Measurements from ENCODE around the gene AKR1B1. TPM values are rescaled to one million over a fixed set of nuclear protein-coding genes. Genes with fewer than 3 reads are reported as not detected.

The AKR1B1 gene
- total RNA-seq, 3 donors from 2014 or later (not counting 1 experiment from before 2014, with no cell fraction given), result 68.4 to 106 (median 85.1) TPM

- 89% methylated on average over 3 of the region's 3 CpGs for WGBS (ENCODE audit: insufficient coverage)
- Mint-ChIP-seq H3K4me1 (no peaks in the 10 kb centered on the region), H3K36me3 (no peaks in the 10 kb centered on the region), H3K4me3 (no peak overlapping the region), H3K27ac (no peak overlapping the region), H3K9me3 (no peaks in the 10 kb centered on the region), H3K27me3 (ENCODE audit: low read depth in 2 of 2) (peaks cover 14 to 15% of the 10 kb centered on the region in 2 donors)
- no peak overlapping the region for H3K27ac ChIP-seq (ENCODE audit: low read length)
- no peaks in the 10 kb centered on the region for H3K36me3 ChIP-seq (ENCODE audit: control insufficient read depth, insufficient read depth, low read length)
- DNase-seq, result no peak
- TF ChIP-seq, protein P1, sequence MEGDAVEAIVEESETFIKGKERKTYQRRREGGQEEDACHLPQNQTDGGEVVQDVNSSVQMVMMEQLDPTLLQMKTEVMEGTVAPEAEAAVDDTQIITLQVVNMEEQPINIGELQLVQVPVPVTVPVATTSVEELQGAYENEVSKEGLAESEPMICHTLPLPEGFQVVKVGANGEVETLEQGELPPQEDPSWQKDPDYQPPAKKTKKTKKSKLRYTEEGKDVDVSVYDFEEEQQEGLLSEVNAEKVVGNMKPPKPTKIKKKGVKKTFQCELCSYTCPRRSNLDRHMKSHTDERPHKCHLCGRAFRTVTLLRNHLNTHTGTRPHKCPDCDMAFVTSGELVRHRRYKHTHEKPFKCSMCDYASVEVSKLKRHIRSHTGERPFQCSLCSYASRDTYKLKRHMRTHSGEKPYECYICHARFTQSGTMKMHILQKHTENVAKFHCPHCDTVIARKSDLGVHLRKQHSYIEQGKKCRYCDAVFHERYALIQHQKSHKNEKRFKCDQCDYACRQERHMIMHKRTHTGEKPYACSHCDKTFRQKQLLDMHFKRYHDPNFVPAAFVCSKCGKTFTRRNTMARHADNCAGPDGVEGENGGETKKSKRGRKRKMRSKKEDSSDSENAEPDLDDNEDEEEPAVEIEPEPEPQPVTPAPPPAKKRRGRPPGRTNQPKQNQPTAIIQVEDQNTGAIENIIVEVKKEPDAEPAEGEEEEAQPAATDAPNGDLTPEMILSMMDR (IDR thresholded peaks at IDR 0.05), result no peak
- no peaks in the 10 kb centered on the region for H3K9me3 ChIP-seq (ENCODE audit: control insufficient read depth, insufficient read depth, low read length)
- intact Hi-C loops (cut with micrococcal nuclease), result no loop called here
- no peaks in the 10 kb centered on the region for H3K27me3 ChIP-seq (ENCODE audit: control insufficient read depth, insufficient read depth, low read length)
- no peak for ATAC-seq
- no peaks in the 10 kb centered on the region for H3K4me1 ChIP-seq (ENCODE audit: control insufficient read depth, insufficient read depth, low read length)
- H3K4me3 ChIP-seq (ENCODE audit: low read length), result no peak overlapping the region
Observed at GRCh38 chr7:134405299-134405698, 53.6 kb downstream of the AKR1B1 start.

DNA sequence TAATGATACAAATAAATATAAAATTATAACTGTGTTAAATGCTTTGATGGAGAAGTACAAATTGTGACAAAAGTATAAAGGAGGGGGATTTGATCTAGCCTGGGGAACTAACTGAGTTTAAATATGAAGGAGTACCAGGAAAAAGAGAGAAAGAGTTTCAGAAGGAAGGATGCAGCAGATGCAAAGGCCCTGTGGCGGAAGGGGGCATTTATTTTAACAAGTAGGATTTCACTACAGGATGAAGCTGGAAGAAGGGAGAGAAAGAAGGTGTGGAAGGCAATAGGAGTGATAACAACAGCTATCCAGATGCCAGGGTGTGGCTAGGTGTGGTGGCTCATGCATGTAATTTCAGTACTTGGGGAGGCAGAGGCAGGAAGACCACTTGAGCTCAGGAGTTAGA, 55.8 kb downstream of the AKR1B1 start:
- intact Hi-C loops (cut with micrococcal nuclease), result no loop called here

DNA sequence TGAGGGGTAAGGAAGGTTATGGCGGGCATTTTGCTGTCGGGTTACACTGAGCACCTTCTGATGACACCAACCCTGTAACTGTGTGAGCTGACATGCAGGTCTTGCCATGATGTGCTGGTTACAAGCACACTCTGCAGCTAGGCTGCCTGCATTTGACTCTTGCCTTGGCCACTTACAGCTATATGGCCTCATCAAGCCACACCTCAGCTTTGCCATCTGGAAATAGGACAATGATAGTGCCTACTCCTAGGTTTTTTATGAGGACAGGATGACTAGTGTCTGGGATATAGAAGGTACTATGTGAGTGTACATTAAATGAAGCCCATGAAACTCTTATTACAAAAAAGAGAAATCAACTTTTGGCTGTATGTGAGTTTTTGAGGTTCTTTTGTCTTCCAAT, 58.0 kb downstream of the AKR1B1 start:
- 100% methylated on average over 2 of the region's 2 CpGs for WGBS (ENCODE audit: insufficient coverage)
- intact Hi-C loops (cut with micrococcal nuclease), result no loop called here
- Histone ChIP-seq H3K4me3 (ENCODE audit: low read length) (no peak overlapping the region), H3K36me3 (ENCODE audit: control insufficient read depth, insufficient read depth, low read length) (no peaks in the 10 kb centered on the region), H3K9me3 (ENCODE audit: control insufficient read depth, insufficient read depth, low read length) (no peaks in the 10 kb centered on the region), H3K4me1 (ENCODE audit: control insufficient read depth, insufficient read depth, low read length) (no peaks in the 10 kb centered on the region), H3K27me3 (ENCODE audit: control insufficient read depth, insufficient read depth, low read length) (no peaks in the 10 kb centered on the region), H3K27ac (ENCODE audit: low read length) (no peak overlapping the region)
- H3K4me3 Mint-ChIP-seq, result no peak overlapping the region
- H3K4me1 Mint-ChIP-seq, result no peaks in the 10 kb centered on the region
- no peak for DNase-seq
- no peak overlapping the region for H3K27ac Mint-ChIP-seq
- no peaks in the 10 kb centered on the region for H3K9me3 Mint-ChIP-seq
- peaks cover 13 to 17% of the 10 kb centered on the region in 2 donors for H3K27me3 Mint-ChIP-seq (ENCODE audit: low read depth in 2 of 2)
- ATAC-seq, result no peak
- H3K36me3 Mint-ChIP-seq, result no peaks in the 10 kb centered on the region
- TF ChIP-seq, protein P1 (IDR thresholded peaks at IDR 0.05), result no peak

More for the DNA sequence above, 55.8 kb downstream of the AKR1B1 start:
- H3K9me3 ChIP-seq (ENCODE audit: control insufficient read depth, insufficient read depth, low read length), result no peaks in the 10 kb centered on the region
- DNase-seq (no peak), ATAC-seq (no peak)
- no peak overlapping the region for H3K27ac ChIP-seq (ENCODE audit: low read length)
- Mint-ChIP-seq H3K9me3 (no peaks in the 10 kb centered on the region), H3K4me3 (no peak overlapping the region), H3K36me3 (no peaks in the 10 kb centered on the region), H3K27ac (no peak overlapping the region), H3K4me1 (no peaks in the 10 kb centered on the region), H3K27me3 (ENCODE audit: low read depth in 2 of 2) (peaks cover 15 to 17% of the 10 kb centered on the region in 2 donors)
- TF ChIP-seq, protein P1 (IDR thresholded peaks at IDR 0.05), result no peak
- no peaks in the 10 kb centered on the region for H3K36me3 ChIP-seq (ENCODE audit: control insufficient read depth, insufficient read depth, low read length)
- WGBS (ENCODE audit: insufficient coverage), result 97% methylated on average over 1 of the region's 1 CpG
- H3K27me3 ChIP-seq (ENCODE audit: control insufficient read depth, insufficient read depth, low read length), result no peaks in the 10 kb centered on the region
- no peaks in the 10 kb centered on the region for H3K4me1 ChIP-seq (ENCODE audit: control insufficient read depth, insufficient read depth, low read length)
- H3K4me3 ChIP-seq (ENCODE audit: low read length), result no peak overlapping the region

- no peaks in the 10 kb centered on the region for H3K4me1 Mint-ChIP-seq
- DNase-seq, result no peak
- no peaks in the 10 kb centered on the region for H3K4me1 ChIP-seq (ENCODE audit: control insufficient read depth, insufficient read depth, low read length)
- intact Hi-C loops (cut with micrococcal nuclease), result no loop called here
- H3K27ac Mint-ChIP-seq, result no peak overlapping the region
- H3K36me3 Mint-ChIP-seq, result no peaks in the 10 kb centered on the region
- TF ChIP-seq, protein P1 (IDR thresholded peaks at IDR 0.05), result no peak
- H3K27ac ChIP-seq (ENCODE audit: low read length), result no peak overlapping the region
- no peak overlapping the region for H3K4me3 Mint-ChIP-seq
- H3K4me3 ChIP-seq (ENCODE audit: low read length), result no peak overlapping the region
- ATAC-seq, result no peak
- 92% methylated on average over 4 of the region's 5 CpGs for WGBS (ENCODE audit: insufficient coverage)
- H3K27me3 Mint-ChIP-seq (ENCODE audit: low read depth in 2 of 2), result peaks cover 11% of the 10 kb centered on the region in 2 donors
- H3K36me3 ChIP-seq (ENCODE audit: control insufficient read depth, insufficient read depth, low read length), result no peaks in the 10 kb centered on the region
- H3K27me3 ChIP-seq (ENCODE audit: control insufficient read depth, insufficient read depth, low read length), result no peaks in the 10 kb centered on the region
- no peaks in the 10 kb centered on the region for H3K9me3 ChIP-seq (ENCODE audit: control insufficient read depth, insufficient read depth, low read length)
- H3K9me3 Mint-ChIP-seq, result no peaks in the 10 kb centered on the region
Observed at GRCh38 chr7:134396031-134396430, 62.9 kb downstream of the AKR1B1 start.

All from natural killer cell (primary cell).